Adipocyte (in vitro differentiated cells): ENCODE data around the gene SERPINB5.

ENCODE experiments used
- DNase-seq: peaks from one replicate; pipeline ENCODE4 v3.0.0-alpha.2; 2015; ENCODE audit warnings: low read depth
- H3K27me3 ChIP-seq: replicated peaks from 2 replicates; pipeline ENCODE4 v1.7.0; 2013; ENCODE audit warnings: mild to moderate bottlenecking, low read length, moderate library complexity; ENCODE audit not compliant: control insufficient read depth, insufficient read depth
- H3K36me3 ChIP-seq: 2 replicates; pipeline ENCODE4 v1.7.0; 2013; ENCODE audit warnings: low read length, mild to moderate bottlenecking, moderate library complexity; ENCODE audit not compliant: control insufficient read depth, insufficient read depth, severe bottlenecking
- H3K4me1 ChIP-seq: 2 replicates; pipeline ENCODE4 v1.7.0; 2013; ENCODE audit warnings: mild to moderate bottlenecking, low read length, moderate library complexity; ENCODE audit not compliant: control insufficient read depth, insufficient read depth
- H3K4me3 ChIP-seq: 2 replicates; pipeline ENCODE4 v1.7.0; 2013; ENCODE audit warnings: mild to moderate bottlenecking, low read length, moderate library complexity
- H3K9ac ChIP-seq: 2 replicates; pipeline ENCODE4 v1.7.0; 2013; ENCODE audit warnings: mild to moderate bottlenecking, low read length, moderate library complexity
- H3K9me3 ChIP-seq: 2 replicates; pipeline ENCODE4 v1.7.0; 2013; ENCODE audit warnings: mild to moderate bottlenecking, low read length, moderate library complexity; ENCODE audit not compliant: control insufficient read depth

SERPINB5 gene

DNA sequence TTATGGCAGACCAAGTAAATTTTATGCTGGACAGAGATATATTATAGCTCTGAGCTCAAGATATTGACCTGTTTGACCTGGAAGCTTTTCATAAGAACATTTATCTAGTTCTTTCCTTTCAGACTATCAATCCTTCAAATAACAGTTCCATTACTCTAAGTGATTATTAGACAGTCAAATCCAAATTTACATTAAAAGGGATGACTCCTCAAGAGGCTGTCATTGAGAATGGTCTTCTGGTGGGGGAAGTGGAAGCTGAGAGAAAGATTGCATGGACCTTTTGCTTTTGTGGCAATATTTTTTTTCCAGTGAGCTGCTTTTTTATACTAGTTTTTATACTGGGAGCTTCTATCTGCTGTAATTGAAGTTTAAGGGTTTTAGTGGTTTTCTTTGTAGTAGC, 50.5 kb downstream of the SERPINB5 start:
- DNase-seq: no peak
- no peaks in the 10 kb centered on the region for H3K27me3 ChIP-seq
- no peak overlapping the region for H3K9ac ChIP-seq
- H3K9me3 ChIP-seq: no peaks in the 10 kb centered on the region
- H3K36me3 ChIP-seq: no peaks in the 10 kb centered on the region
- no peak overlapping the region for H3K4me3 ChIP-seq
- H3K4me1 ChIP-seq: no peaks in the 10 kb centered on the region

- H3K27me3 ChIP-seq: no peaks in the 10 kb centered on the region
- no peaks in the 10 kb centered on the region for H3K36me3 ChIP-seq
- H3K4me1 ChIP-seq: no peaks in the 10 kb centered on the region
- DNase-seq: no peak
- H3K9ac ChIP-seq: no peak overlapping the region
- no peak overlapping the region for H3K4me3 ChIP-seq
- H3K9me3 ChIP-seq: no peaks in the 10 kb centered on the region
These were observed 52.2 kb downstream of the SERPINB5 start for GRCh38 chr18:63528863-63529492.

- Histone ChIP-seq H3K4me1 (no peaks in the 10 kb centered on the region), H3K36me3 (no peaks in the 10 kb centered on the region), H3K9me3 (no peaks in the 10 kb centered on the region), H3K9ac (no peak overlapping the region), H3K4me3 (no peak overlapping the region), H3K27me3 (no peaks in the 10 kb centered on the region)
- DNase-seq: no peak
These were observed 55.7 kb downstream of the SERPINB5 start for GRCh38 chr18:63532471-63532870.

GRCh38 chr18:63534615-63535014, 57.9 kb downstream of the SERPINB5 start:
- Histone ChIP-seq H3K4me1 (peaks cover 5% of the 10 kb centered on the region), H3K4me3 (no peak overlapping the region), H3K9ac (no peak overlapping the region), H3K27me3 (no peaks in the 10 kb centered on the region), H3K9me3 (no peaks in the 10 kb centered on the region), H3K36me3 (no peaks in the 10 kb centered on the region)
- DNase-seq: no peak

- DNase-seq: peak; percentile 69
- peaks cover 24% of the 10 kb centered on the region for H3K4me1 ChIP-seq
- no peak overlapping the region for H3K4me3 ChIP-seq
- H3K36me3 ChIP-seq: no peaks in the 10 kb centered on the region
- no peaks in the 10 kb centered on the region for H3K9me3 ChIP-seq
- no peaks in the 10 kb centered on the region for H3K27me3 ChIP-seq
- H3K9ac ChIP-seq: peak overlapping the region; percentile 57
These were observed 63.2 kb downstream of the SERPINB5 start for GRCh38 chr18:63539904-63540510.

GRCh38 chr18:63542069-63542468, 65.3 kb downstream of the SERPINB5 start, which contains the start of gene SERPINB12:
TSS of gene SERPINB12 (plus strand) at chr18:63542369. CDS start at chr18:63556160, 13,791 bp downstream.
- Histone ChIP-seq H3K27me3 (no peaks in the 10 kb centered on the region), H3K9ac (no peak within 1 kb of the TSS), H3K36me3 (no peaks in the 10 kb centered on the region), H3K9me3 (no peaks in the 10 kb centered on the region), H3K4me1 (peaks cover 31% of the 10 kb centered on the region), H3K4me3 (no peak within 1 kb of the TSS)
- no peak for DNase-seq

DNA sequence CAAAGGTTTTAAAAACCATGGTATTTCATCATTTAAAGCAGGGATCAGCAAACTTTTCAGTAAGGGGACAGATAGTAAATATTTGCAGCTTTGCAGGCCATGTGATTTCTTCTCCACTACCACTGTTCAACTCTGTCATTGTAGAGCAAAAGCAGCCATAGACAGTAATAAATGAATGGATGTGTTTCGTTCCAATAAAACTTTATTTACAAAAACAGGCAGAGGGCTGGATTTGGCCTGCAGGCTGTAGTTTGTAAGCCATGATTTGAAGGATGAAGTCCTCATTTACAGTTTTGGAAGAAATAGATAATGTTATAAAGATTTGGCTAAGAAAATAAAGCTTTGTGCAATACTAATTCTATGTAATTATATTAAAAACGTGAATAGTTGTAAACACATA, 67.3 kb downstream of the SERPINB5 start:
- H3K36me3 ChIP-seq: no peaks in the 10 kb centered on the region
- no peak for DNase-seq
- no peaks in the 10 kb centered on the region for H3K9me3 ChIP-seq
- H3K4me3 ChIP-seq: no peak overlapping the region
- H3K27me3 ChIP-seq: no peaks in the 10 kb centered on the region
- H3K4me1 ChIP-seq: peaks cover 31% of the 10 kb centered on the region
- no peak overlapping the region for H3K9ac ChIP-seq

- H3K9me3 ChIP-seq: no peaks in the 10 kb centered on the region
- no peaks in the 10 kb centered on the region for H3K36me3 ChIP-seq
- H3K9ac ChIP-seq: peak overlapping the region; percentile 45
- peak overlapping the region; percentile 41 for H3K4me3 ChIP-seq
- no peak for DNase-seq
- peaks cover 22% of the 10 kb centered on the region for H3K4me1 ChIP-seq
- no peaks in the 10 kb centered on the region for H3K27me3 ChIP-seq
These were observed 68.2 kb downstream of the SERPINB5 start for GRCh38 chr18:63545000-63545399.

- Histone ChIP-seq H3K4me3 (no peak overlapping the region), H3K9me3 (no peaks in the 10 kb centered on the region), H3K36me3 (no peaks in the 10 kb centered on the region), H3K27me3 (no peaks in the 10 kb centered on the region), H3K9ac (no peak overlapping the region), H3K4me1 (peaks cover 31% of the 10 kb centered on the region)
- no peak for DNase-seq
These were observed 73.3 kb downstream of the SERPINB5 start for GRCh38 chr18:63550068-63550467.

DNA sequence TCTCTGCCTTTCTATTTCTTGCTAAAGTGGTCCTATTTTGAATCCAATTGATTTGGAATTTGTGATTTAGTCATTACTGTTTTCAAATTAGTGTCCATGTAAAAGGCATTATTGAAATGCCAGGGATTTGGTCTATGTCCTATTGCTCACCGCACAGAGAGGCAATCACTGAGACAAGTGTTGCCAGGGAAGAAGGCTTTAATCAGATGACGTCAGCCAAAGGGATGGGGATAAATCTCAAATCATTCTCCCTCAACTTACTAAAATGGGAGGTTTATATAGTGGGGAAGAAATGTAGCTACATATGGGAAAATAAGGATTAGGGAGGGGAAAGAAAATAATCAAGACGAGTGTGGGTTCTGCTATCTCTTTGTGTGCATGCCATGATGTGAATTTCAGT, 75.0 kb downstream of the SERPINB5 start:
- no peak overlapping the region for H3K4me3 ChIP-seq
- peaks cover 24% of the 10 kb centered on the region for H3K4me1 ChIP-seq
- H3K9ac ChIP-seq: peak overlapping the region; percentile 77
- H3K36me3 ChIP-seq: no peaks in the 10 kb centered on the region
- no peak for DNase-seq
- H3K9me3 ChIP-seq: no peaks in the 10 kb centered on the region
- no peaks in the 10 kb centered on the region for H3K27me3 ChIP-seq

- H3K36me3 ChIP-seq: no peaks in the 10 kb centered on the region
- DNase-seq: no peak
- no peaks in the 10 kb centered on the region for H3K9me3 ChIP-seq
- peaks cover 24% of the 10 kb centered on the region for H3K4me1 ChIP-seq
- no peaks in the 10 kb centered on the region for H3K27me3 ChIP-seq
- H3K9ac ChIP-seq: peak overlapping the region; percentile 77
- H3K4me3 ChIP-seq: peak overlapping the region; percentile 14
These were observed 75.8 kb downstream of the SERPINB5 start for GRCh38 chr18:63552581-63552980.
